GM12891 (cell line): ENCODE data around the gene CCDC12.

Experiments
- DNase-seq: peaks from one replicate; pipeline ENCODE4 v3.0.0; 2011; ENCODE audit warnings: low spot score; ENCODE audit not compliant: insufficient read length
- FAIRE-seq: peaks from 2 replicates; lab custom pipeline; 2011; peaks lifted over from hg19 to GRCh38; lab: Jason Lieb, UNC
- PAX5 ChIP-seq: IDR thresholded peaks from 2 replicates; pipeline ENCODE4 v1.6.1; 2011; ENCODE audit warnings: low read length, moderate library complexity, mild to moderate bottlenecking; ENCODE audit not compliant: insufficient read depth, severe bottlenecking
- POLR2A ChIP-seq: IDR thresholded peaks from 2 replicates; pipeline ENCODE4 v1.6.1; 2011; ENCODE audit warnings: low read depth, low read length, control low read depth
- POLR2AphosphoS5 ChIP-seq: IDR thresholded peaks from 2 replicates; pipeline ENCODE4 v1.6.1; 2011; ENCODE audit warnings: low read depth, low read length, control low read depth
- POU2F2 ChIP-seq: IDR thresholded peaks from 2 replicates; pipeline ENCODE4 v1.6.1; 2011; ENCODE audit warnings: low read depth, mild to moderate bottlenecking, control low read depth, low read length, moderate library complexity
- SPI1 ChIP-seq: IDR thresholded peaks from 2 replicates; pipeline ENCODE4 v1.6.1; 2011; ENCODE audit warnings: low read depth, low read length, control low read depth
- TAF1 ChIP-seq: IDR thresholded peaks from 2 replicates; pipeline ENCODE4 v1.6.1; 2011; ENCODE audit warnings: low read depth, low read length, control low read depth

CCDC12 gene

DNA sequence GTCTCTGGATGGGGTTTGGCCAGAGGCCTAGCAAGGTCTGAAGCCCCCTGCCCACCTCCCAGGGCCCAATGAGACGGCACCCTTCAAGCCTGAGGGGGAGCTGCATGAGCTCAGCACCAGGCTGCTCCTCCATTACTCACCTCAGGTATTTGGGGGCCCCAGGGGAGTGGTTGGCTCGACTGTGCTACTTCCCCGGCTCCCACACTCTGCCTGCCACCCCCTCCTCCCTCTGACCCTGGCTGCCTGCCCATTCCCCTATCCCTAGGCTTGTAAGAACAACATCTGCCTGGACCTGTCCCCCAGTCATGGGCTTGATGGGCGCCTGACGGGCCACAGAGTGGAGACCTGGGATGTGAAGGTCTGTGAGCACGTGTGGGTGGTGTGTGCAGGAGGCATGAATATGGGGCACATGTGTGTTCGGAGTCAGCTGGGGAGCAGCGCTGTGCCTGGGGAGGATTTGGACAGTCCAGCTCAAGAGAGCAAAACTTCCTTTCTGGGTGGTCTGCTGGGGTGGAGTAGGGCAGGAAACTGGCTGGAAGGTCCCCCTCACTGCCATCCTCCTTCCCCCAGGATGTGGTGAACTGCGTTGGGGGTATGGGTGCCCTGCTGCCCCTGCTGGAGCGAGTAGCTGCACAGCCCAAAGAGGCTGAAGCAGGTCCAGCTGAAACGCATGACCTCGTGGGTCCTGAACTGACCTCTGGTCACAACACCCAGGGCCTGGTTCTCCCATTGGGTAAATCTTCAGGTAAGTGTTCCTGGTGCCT, 20.3 kb upstream of the CCDC12 start:
- FAIRE-seq (no peak), DNase-seq (no peak)
- no peak for TF ChIP-seq TAF1
- no peak for TF ChIP-seq PAX5
- TF ChIP-seq POLR2AphosphoS5, result no peak
- no peak for TF ChIP-seq POU2F2
- TF ChIP-seq POLR2A, result no peak
- TF ChIP-seq SPI1, result no peak

DNA sequence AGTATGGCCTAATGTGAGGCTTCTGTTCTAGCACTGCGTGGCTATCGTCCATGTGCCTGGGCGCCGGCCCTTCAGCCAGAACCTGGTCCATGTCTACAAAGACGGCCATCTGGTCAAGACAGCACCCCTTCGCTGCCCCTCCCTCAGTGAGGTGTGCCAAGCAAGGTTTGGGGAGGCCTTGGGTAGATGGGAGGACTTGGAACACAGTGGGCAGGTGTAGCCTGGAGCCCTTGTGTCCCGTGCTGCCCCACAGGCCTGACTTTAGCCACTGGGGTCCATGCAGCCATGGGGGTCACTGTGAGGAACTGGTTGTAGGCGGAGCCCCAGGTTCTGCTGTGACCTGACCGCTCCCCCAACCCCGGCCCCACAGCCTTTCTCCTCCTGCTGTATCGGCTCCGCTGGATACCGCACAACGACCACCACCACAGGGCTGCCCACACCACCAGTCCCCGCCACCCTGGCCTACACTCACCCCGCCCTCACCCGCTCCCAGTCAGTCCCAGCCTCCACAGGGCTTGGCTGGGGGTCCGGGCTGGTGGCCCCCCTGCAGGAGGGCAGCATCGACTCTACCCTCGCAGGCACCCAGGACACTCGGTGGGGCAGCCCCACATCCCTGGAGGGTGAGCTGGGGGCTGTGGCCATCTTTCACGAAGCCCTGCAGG, 19.5 kb upstream of the CCDC12 start:
- DNase-seq, result no peak
- no peak for FAIRE-seq
- 0 out of 2 replicates have a peak, but pooled peaks have one; percentile 2 for TF ChIP-seq POLR2AphosphoS5
- no peak for TF ChIP-seq POLR2A

DNA sequence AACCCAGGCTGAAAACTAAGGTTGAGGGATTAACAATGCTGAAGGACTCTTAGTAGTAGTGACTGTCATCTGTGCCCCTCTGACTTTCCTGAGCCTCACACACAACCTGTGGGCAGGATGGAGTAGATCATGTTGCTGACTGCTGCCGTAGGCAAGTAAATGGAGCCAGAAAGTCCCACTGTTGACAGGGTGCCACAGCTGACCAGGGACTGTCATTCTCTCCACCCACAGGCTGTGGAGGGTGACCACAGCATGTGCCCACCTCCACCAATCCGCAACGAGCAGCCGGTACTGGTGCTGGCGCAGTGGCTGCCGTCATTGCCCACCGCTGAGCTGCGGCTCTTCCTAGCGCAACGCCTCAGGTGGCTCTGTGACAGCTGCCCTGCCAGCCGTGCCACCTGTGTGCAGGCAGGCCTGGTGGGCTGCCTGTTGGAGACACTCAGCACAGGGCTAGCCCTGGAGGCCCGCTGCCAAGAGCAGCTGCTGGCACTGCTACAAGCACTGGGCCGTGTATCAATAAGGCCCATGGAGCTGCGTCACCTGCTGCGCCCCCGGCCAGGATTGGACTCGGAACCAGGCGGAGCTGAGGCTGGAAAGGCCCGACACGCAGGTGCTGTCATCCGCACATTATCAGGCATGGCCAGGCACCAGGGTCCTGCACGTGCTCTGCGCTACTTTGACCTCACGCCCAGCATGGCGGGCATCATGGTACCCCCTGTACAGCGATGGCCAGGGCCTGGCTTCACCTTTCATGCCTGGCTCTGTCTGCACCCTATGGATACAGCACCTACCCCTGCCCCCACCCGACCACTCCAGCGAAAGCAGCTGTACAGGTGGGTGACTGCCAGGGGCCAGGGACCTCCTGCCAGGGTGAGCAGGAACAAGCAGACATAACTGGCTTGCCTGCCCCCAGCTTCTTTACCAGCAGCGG, 18.5 kb upstream of the CCDC12 start:
- DNase-seq, result no peak
- FAIRE-seq, result no peak
- TF ChIP-seq POLR2AphosphoS5 (0 out of 2 replicates have a peak, but pooled peaks have one; percentile 1), TAF1 (no peak)

DNA sequence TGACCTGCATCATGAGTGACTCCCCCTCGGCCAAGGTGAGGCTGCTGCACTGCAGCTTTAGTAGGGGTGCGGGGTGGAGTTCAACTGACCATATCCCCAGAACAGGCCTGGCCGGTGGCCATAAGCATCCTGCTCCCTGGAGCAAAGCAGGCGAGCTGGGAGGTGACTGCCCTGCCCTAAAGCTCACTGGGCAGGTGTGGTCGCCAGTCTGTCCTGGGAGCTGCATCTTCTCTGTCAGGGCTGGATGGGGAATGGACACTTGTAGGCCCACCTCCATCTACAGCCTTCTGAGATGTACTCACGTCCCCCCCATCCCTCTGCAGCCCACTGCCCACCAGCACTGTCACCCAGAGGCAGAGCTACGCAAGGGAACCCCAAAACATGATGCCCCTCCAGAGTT, 17.4 kb upstream of the CCDC12 start:
- DNase-seq (no peak), FAIRE-seq (no peak)
- TF ChIP-seq TAF1 (no peak), POLR2AphosphoS5 (no peak), POLR2A (no peak), POU2F2 (no peak), PAX5 (no peak)

DNA sequence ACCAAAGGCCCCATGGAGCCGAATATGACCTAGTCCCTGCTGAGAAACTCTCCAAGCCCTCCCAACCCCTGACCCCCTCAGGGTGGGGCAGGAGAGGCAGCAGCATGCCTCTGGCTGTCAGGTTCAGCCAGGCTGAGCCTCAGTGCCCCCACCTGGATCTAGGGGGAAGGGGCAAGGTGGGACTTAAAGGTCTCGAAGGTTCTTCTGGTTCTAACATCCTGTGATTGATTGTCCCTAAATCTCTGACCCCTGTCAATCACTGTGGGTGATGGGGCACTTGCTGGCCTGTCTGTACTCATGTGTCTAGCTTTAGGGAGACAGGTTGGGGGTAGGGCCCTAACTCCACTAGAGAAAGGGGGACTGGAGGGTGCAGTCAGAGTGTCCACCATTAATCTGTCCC, 16.7 kb upstream of the CCDC12 start:
- FAIRE-seq, result no peak

DNA sequence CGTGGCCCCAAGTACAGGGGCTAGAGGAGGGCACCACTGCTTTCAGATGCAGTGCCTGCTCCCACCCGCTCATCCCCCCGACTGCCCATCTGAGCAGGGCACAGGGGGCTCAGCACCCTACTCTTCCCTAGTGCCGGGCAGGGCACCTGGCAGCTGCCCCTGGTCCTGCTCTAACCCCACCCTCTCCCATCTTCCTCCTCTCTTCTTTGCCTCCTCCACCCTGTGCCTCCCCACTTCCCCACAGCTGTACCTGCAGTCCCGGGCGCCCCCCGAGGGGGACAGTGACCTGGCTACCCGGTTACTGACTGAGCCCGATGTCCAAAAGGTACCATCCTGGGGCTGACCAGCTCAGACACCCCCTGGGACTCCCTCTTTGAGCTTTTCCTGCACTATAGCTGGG, 15.7 kb upstream of the CCDC12 start:
- TF ChIP-seq PAX5, result no peak
- TF ChIP-seq SPI1, result no peak
- TF ChIP-seq POLR2AphosphoS5, result no peak
- TF ChIP-seq POLR2A, result no peak
- no peak for TF ChIP-seq TAF1
- TF ChIP-seq POU2F2, result no peak
- DNase-seq (no peak), FAIRE-seq (no peak)

More for the DNA sequence above, 16.7 kb upstream of the CCDC12 start:
- DNase-seq, result no peak
- TF ChIP-seq POU2F2 (no peak), SPI1 (no peak), TAF1 (no peak), POLR2AphosphoS5 (no peak), PAX5 (no peak), POLR2A (no peak)

DNA sequence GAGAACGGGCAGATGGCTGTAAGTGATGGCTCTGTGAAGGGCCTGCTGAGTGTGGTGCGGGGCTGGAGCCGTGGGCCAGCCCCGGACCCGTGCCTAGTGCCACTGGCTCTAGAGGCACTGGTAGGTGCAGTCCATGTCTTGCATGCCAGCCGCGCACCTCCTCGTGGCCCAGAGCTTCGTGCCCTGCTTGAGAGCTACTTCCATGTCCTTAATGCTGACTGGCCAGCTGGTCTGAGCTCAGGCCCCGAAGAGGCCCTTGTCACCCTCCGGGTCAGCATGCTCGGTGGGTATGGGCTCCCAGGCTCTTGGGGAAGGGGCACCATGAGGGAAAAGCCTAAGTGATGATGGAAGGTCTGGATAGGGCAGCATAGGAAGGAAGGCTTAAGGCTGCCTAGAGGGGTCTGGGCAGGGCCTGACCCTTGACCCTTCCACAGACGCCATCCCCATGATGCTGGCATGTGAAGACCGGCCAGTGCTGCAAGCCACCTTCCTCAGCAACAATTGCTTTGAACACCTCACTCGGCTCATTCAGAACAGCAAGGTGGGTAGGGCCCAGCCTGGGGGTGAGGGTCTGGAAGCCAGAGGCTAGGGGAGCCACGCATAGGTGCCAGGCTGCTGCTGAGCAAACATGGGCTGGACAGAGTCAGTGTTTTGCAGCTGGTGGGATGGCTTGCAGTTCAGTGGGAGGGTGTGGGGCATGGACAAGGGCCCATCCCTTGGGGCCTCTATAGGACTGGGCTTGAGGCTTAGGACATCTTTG, 15.0 kb upstream of the CCDC12 start:
- no peak for TF ChIP-seq POLR2A
- no peak for DNase-seq
- no peak for FAIRE-seq

DNA sequence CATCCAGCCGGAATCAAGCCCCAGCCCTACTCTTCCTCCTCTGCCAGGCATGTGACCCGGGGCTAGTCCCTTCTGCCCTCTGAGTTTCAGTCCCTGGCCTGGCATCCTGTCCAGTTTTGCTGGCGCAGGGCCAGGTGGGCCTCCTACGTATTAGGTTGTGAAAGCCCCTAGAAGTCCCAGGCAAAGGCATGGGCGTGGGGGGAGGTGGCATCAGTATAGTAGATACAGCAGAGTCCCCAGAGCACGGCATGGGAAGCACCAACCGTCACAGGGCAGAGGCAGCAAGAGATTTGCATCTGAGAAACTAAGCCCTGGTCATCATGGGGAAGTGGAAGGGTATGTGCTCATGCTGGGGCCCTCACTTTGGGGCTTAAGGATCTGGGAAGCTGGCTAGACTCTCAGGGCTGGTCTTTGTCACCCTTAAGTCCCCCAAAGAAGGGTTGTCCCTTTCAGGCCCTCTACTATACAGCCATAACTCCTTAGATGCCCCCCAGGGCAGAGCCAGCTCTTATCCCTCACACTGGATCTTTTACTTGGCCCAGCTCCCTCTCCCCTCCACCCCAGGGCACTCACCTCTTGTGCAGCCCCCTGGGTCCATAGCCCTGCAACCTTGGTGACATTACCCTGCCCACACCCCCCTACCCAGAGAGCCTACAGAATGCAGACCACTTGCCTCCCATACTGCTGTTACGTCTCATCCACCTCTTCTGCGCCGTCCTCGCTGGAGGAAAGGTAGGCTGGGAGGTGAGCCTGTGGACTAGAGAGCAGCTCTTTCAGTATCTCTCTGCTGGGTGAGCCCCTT, 14.2 kb upstream of the CCDC12 start:
- FAIRE-seq (peak; percentile 84), DNase-seq (no peak)

DNA sequence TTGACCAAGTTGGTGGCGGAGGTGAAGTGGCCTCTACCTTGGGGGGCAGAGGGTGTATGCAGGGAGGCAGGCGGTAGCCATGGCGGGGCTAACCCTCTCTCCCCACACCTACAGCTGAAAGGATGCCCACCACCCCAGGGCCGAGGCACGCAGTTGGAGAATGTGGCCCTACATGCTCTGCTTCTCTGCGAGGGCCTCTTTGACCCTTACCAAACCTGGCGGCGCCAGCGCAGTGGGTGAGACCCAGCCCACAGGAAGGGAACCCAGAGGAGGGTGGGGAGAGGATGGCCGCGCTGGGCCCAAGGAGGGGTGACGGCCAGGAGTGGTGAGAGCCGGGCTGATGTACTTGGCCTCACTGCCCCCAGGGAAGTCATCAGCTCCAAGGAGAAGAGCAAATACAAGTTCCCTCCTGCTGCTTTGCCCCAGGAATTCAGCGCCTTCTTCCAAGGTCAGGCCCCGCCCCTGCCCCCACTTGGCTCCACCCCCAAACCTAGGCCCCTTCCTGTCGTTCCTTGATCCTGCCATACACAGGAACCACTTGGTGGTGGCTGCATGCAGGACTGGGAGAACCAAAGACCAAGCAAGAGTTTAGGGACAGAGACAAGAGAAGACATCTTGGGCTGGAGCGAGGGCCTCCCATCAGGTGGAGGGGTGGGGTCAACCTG, 12.7 kb upstream of the CCDC12 start:
- no peak for TF ChIP-seq PAX5
- TF ChIP-seq POLR2AphosphoS5, result no peak
- TF ChIP-seq POU2F2, result no peak
- no peak for TF ChIP-seq SPI1
- no peak for TF ChIP-seq TAF1
- TF ChIP-seq POLR2A, result no peak
- no peak for FAIRE-seq
- no peak for DNase-seq

More for the DNA sequence above, 14.2 kb upstream of the CCDC12 start:
- TF ChIP-seq SPI1, result peak; percentile 72
- TF ChIP-seq POLR2AphosphoS5, result no peak
- no peak for TF ChIP-seq POLR2A
- TF ChIP-seq TAF1, result no peak
